ENCODE measurements around the gene GPR107.
"Not testable (repeated sequence)": the region's sequence is repeated elsewhere in the genome, so short reads cannot be mapped to it uniquely, and the experiment has no call there.

Gene GPR107

DNA sequence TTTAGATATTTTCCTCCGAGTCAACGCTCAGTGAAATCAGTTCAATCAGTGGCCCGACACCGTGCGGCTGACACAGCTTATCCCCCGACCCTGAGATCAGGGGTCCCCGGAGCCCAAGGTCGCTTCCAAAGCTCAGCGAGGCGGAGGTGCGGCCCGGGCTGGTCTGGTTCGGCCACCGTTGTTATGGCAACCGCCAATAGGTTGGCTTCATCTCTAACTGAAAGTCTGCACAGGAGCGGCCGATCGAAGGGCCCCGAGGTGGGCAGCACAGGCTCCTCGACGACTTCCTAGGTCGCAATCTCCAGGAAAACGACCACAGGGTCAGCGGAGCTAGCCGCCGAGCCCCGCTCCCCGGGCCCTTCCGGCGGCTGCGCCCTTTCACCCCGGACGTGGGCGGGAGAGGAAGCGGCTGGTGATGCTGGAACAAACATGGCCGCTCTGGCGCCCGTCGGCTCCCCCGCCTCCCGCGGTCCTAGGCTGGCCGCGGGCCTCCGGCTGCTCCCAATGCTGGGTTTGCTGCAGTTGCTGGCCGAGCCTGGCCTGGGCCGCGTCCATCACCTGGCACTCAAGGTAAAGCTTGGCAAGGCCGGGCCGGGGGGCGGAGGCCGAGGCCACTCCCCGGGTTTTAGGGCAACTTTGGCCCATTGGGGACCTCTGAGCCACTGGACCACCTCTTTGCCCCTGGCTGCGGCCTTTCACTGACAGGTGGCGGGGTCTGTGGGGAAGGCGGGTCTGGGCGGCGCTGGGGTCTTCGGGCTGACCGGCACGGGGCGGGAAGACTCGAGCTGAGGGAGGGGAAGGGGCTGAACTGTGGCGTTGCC is at the start of gene GPR107:
GPR107 (plus strand) TSS at position 403 of the 821 bp plus-strand sequence; CDS start at position 430, 27 bp downstream.
- TF ChIP-seq, protein P1, sequence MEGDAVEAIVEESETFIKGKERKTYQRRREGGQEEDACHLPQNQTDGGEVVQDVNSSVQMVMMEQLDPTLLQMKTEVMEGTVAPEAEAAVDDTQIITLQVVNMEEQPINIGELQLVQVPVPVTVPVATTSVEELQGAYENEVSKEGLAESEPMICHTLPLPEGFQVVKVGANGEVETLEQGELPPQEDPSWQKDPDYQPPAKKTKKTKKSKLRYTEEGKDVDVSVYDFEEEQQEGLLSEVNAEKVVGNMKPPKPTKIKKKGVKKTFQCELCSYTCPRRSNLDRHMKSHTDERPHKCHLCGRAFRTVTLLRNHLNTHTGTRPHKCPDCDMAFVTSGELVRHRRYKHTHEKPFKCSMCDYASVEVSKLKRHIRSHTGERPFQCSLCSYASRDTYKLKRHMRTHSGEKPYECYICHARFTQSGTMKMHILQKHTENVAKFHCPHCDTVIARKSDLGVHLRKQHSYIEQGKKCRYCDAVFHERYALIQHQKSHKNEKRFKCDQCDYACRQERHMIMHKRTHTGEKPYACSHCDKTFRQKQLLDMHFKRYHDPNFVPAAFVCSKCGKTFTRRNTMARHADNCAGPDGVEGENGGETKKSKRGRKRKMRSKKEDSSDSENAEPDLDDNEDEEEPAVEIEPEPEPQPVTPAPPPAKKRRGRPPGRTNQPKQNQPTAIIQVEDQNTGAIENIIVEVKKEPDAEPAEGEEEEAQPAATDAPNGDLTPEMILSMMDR (IDR thresholded peaks at IDR 0.05; ENCODE audit: insufficient read depth, low read depth, low read length, missing control alignments): no peak
- DNase-seq (ENCODE audit: low read depth): peak; percentile 70

DNA sequence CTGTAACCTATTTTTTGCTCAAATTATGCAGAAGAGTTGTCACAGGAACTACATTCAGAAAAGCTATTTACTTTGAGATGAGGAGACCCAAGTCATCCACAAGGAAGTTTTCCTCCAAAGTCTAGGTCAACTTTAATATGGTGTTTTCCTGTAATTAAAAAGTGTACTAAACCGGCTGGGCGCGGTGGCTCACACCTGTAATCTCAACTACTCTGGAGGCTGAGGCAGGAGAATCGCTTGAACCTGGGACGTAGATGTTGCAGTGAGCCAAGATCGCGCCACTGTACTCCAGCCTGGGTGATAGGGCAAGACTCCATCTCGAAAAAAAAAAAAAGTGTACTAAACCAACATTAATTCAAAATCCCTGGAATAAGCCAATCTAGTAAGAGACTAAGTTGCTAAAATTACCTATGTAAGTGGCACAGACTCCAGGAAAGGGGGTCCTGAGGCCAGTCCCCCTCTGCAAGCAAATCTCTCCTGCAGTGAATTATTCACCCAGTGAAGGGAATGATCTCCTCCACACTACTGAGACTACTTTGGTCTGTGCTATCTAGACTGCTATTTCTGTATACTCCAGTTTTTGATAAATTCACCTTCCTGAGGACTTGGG is 49.7 kb upstream of the GPR107 start:
- TF ChIP-seq, protein P1 (IDR thresholded peaks at IDR 0.05; ENCODE audit: insufficient read depth, low read depth, low read length, missing control alignments): no peak
- DNase-seq (ENCODE audit: low read depth): no peak
- no peak overlapping the region for H3K4me3 ChIP-seq (ENCODE audit: low read length)

More for the DNA sequence above, at the start of gene GPR107:
- peak within 1 kb of the TSS; percentile 80 for H3K4me3 ChIP-seq (ENCODE audit: low read length)

DNA sequence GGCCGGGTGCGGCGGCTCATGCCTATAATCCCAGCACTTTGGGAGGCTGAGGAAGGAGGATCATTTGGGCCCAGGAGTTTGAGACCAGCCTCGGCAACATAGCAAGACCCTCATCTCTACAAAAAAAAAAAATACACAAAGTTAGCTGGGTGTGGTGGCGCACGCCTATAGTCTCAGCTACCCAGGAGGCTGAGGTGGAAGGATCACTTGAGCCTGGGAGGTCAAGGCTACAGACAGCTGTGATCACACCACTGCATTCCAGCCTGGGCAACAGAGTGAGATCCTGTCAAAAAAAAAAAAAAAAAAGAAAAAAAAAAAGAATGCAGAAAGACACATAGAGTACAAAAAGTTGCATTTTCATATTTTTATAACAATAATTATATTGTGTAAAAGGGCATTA is 46.8 kb upstream of the GPR107 start:
- not testable (repeated sequence) for DNase-seq (ENCODE audit: low read depth); H3K4me3 ChIP-seq (ENCODE audit: low read length)

DNA sequence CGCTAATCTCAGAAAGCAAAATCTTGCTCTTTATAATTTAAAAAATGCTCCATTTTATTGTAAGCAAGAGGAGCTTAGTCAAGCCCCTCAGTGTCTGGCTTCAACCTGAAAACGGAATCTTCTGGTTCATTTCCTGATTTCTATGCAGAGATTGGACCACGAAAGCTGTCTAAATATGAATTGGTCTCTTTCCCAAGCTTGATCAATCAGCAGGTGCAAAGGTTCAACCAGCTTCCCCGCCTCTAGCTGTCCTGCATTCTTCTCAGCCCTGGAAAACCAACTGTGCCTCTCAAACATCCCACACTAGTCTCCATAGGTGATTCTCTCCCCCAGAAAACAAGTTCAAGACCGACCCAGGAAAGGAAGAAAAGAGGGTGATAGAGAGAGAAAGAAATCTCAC is 45.2 kb upstream of the GPR107 start:
- no peak for DNase-seq (ENCODE audit: low read depth)
- H3K4me3 ChIP-seq (ENCODE audit: low read length): no peak overlapping the region
- TF ChIP-seq, protein P1 (IDR thresholded peaks at IDR 0.05; ENCODE audit: insufficient read depth, low read depth, low read length, missing control alignments): no peak

DNA sequence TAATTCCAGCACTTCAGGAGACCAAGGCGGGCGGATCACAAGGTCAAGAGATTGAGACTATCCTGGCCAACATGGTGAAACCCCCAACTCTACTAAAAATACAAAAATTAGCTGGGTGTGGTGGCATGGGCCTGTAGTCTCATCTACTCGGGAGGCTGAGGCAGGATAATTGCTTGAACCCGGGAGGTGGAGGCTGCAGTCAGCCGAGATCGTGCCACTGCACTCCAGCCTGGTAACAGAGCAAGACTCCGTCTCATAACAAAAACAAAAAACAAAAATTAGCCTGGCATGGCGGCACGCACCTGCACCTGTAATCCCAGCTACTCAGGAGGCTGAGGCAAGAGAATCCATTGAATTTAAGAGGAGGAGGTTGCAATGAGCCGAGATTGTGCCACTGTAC is 44.2 kb upstream of the GPR107 start:
- not testable (repeated sequence) for DNase-seq (ENCODE audit: low read depth); H3K4me3 ChIP-seq (ENCODE audit: low read length)

DNA sequence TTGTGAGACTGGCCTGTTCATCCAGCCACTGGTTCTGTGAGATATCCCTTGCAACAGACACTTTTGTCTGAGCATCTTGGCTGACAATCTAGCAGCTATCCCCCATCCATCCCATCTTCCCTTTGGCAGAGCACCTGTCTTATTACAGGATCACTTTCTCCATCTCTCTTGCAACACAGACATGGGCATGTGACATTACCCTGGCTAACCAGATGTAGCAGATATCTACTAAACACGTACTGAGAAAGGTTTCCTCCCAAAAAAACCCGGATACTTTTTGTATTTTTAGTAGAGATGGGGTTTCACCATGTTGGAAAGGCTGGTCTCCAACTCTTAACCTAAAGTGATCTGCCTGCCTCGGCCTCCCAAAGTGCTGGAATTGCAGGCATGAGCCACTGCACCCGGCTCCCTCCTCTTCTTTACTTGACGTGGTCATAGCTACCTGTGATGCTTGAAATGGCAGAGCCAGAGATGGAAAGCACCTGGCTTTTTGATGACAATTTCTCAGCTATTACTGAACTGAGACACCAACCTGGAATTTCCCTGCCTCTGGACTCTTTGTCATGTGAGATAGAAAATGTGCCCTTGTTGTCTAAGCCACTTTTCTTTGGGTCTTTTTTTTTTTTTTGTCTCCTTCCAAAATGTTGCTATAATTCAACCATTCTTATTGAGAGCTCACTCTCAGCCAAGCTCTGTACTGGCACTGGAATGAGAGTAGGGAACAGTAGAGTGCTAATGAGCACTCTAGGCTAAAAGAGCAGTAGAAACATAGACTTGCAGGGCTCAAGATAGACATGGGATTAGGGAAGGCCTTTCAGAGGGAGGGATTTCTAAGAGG is 43.3 kb upstream of the GPR107 start:
- no peak for DNase-seq (ENCODE audit: low read depth)
- no peak overlapping the region for H3K4me3 ChIP-seq (ENCODE audit: low read length)
- TF ChIP-seq, protein P1 (IDR thresholded peaks at IDR 0.05; ENCODE audit: insufficient read depth, low read depth, low read length, missing control alignments): no peak

DNA sequence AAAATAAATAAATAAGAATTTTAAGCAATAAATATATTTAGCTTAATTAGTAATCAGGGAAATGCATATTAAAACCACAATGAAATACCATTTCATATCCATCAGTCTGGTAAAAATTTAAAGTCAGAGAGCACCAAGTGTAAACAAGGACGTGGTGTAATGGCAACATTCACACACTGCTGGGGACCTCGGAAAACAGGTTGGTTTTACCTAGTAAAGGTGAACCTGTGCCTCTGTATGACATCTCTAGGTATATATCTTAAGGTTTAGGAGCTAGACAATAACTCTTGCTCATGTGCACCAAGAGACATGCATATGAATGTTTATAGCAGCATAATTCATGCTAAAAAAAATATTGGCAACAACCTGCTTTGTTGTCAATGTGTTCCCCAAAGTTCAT is 40.4 kb upstream of the GPR107 start:
- TF ChIP-seq, protein P1 (IDR thresholded peaks at IDR 0.05; ENCODE audit: insufficient read depth, low read depth, low read length, missing control alignments): no peak
- no peak for DNase-seq (ENCODE audit: low read depth)
- H3K4me3 ChIP-seq (ENCODE audit: low read length): no peak overlapping the region
